Epithelial cell of prostate (primary cell): Measurements from ENCODE around the gene AZIN2.
"Not testable (repeated sequence)": the region's sequence is repeated elsewhere in the genome, so short reads cannot be mapped to it uniquely, and the experiment has no call there.

Source experiments
- DNase-seq: peaks from one replicate; pipeline ENCODE4 v3.0.0-alpha.2; 2011; ENCODE audit warnings: low read depth, low spot score
- H3K27ac ChIP-seq: fragments of 450-650 bp; 2 replicates; pipeline ENCODE4 v1.5.1; 2017; ENCODE audit warnings: mild to moderate bottlenecking

Gene AZIN2

DNA sequence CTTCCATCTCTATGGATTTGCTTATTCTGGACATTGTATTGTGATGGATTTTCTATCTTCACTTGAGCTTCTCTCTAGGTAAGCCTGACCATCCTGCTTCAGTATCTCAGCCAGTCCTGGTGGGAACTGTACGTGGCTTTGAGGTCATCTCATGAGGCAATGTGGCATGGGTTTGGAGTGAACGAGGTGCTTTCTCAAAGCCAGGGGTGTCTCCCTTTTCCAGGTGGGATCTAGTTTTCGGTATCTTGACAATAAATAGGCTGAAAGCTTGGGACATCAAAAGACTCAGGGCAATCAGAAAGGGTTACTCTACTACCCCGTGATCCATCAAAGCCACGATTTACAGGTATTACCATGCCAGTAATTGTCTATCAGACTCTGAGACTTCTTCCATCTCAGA lies 40.8 kb downstream of the AZIN2 start:
- no peak overlapping the region for H3K27ac ChIP-seq
- DNase-seq: no peak

DNA sequence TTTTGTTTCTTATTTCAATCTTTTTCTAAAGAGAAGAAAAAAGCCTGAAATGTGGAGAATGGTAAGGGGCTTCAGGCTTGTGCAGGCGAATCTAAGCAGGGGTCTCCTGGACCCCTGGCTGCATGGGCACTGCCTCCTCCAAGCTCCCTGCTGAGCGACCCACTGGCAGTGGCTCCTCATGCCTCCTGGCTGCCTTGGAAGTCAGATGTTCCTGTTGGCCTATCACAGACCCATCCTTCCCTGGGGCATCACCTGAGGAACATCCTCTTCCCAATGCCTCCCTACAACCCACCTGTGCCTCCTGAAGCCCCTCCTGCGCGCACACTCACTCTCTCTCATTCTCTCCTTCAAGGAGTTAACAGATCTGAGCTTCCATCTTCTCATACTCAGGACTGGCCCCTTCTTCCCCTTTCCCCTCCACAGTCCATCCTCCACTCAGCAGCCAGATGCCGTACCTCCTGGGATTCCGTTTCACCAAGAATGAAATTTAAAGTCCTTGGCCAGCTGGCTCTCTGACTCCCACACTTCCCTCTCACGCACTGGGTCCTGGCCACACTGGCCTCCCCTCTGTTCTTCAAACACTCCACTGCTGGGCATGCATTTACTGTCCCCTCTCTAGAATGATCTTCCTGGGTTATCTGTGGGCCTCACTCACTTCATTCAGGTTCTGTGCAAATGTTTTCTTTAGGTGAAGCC lies 41.7 kb downstream of the AZIN2 start:
- H3K27ac ChIP-seq: peak overlapping the region; percentile 9
- no peak for DNase-seq

DNA sequence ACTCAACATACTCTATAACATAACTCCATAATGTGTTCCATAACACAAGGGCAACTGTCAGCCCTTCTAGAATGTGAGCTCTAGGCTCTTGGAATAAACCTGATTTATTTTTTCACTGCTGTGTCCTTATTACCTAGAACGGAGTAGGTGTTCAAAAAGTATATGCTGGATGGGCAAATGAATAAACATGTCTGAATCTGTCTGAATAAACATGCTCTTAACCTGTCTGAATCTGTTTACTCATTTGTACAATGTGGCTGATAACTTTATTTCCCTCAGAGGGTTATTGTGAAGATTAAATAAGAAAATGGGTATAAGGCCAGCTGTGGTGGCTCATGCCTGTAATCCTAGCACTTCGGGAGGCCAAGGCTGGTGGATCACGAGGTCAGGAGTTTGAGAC lies 42.3 kb downstream of the AZIN2 start:
- no peak for DNase-seq

DNA sequence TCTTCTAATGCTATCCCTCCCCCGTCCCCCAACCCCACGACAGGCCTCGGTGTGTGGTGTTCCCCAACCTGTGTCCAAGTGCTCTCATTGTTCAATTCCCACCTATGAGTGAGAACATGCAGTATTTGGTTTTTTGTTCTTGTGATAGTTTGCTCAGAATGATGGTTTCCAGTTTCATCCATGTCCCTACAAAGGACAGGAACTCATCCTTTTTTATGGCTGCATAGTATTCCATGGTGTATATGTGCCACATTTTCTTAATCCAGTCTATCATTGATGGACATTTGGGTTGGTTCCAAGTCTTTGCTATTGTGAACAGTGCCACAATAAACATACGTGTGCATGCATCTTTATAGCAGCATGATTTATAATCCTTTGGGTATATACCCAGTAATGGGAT lies 43.7 kb downstream of the AZIN2 start:
- H3K27ac ChIP-seq, DNase-seq: not testable (repeated sequence)

More for the DNA sequence above, 42.3 kb downstream of the AZIN2 start:
- peak overlapping the region; percentile 9 for H3K27ac ChIP-seq

DNA sequence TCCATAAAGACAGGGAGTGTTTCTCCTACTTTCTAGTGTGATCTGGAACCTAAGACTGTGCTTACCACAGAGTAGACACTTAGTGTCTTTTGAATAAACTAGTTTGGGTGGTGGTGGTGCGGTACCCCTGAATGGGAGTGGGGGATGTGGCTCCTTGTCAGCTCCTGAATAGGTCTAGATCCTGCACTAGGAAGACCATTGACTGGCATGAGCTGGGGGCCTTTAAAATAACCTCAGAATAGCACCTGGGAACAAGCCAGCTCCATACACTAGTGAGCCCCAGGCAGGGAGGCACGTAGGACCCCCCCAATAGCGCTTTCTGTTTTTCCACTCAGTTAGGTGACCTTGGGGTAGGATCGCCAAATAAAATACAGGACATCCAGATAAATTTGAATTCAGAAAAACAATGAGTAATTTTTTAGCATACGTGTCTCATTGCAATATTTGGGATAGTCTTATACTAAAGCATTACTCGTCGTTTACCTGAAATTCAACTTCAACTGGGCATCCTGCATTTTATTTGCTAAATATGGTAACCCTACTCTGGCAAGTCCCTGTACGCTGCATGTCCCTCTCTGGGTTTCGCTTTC lies 45.6 kb downstream of the AZIN2 start:
- DNase-seq: no peak
- H3K27ac ChIP-seq: peak overlapping the region; percentile 63

DNA sequence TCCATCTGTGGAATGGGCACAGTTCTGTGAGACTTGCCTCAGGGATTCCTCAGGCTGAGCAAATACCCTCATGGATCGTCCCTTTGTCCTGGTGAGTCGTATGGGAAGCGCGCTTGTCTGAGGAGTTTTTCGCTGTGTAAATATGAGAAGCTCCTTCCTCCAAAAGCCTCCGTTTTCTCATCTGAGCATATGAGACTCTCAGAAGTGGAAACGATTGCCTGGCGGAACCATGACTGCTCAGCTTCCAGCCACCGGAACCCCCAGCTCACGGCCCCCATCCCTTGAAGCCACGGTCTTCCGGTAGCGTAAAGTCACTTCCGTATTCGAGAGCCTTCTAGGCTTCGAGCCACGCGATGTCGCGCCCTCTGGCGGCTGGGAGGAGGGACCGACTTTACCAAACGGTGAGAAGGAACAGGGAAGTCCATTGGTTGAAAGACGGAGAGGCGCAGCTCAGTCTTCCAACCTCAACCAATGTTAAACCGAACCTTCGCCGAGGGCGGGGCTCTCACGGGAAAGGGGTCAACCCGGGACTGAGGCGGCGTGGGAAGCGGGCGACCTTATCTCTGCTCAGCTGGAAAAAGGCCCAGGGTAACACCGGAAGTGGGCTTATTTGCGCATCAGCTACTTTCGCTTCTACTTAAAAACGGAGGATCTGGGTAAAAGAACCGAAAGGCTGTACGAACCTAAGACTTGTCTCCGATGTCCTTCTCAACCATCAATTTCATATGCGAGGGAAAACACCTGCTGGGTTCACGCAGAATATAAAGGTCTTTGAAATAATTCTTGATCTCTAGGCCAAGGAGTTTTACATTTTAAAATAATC lies 46.3 kb downstream of the AZIN2 start:
- H3K27ac ChIP-seq: peak overlapping the region; percentile 63
- peak; percentile 91 for DNase-seq

DNA sequence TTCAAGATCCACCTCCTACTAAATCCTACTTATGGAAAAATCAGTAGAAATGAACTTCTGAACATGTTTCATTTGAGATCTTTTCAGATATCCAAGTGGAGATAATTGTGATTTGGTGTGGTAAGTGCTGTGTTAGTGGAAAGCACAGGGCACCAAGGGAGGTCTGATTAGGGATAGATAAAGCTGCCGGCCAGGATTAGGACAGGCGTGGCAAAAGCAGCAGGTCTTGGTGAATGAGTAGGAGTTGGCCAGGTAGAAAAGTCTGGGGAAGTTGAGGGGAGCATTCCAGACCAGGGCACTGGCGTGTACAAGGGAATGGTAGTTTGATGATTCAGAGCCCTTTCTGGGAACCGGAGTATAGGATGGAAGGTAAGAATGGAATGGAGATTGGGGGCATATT lies 47.8 kb downstream of the AZIN2 start:
- peak overlapping the region; percentile 63 for H3K27ac ChIP-seq

DNA sequence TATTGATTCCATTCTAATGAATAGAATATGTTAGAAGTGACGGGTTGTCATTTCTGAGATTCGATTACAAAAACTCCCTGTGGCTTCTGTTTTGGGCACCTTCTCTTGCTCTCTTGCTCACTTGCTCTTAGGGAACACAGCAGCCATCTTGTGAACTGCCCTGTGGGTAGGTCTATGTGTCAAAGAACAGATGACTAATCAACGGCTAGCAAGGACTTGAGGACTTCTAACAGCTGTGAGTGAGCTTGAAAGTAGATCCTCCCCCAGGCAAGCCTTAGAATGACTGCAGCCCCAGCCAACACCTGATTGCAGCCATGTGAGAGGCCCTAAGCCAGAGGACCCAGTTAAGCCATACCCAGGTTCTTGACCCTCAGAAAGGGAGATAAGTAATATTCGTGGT lies 49.3 kb downstream of the AZIN2 start:
- no peak overlapping the region for H3K27ac ChIP-seq
- DNase-seq: peak; percentile 79

More for the DNA sequence above, 47.8 kb downstream of the AZIN2 start:
- no peak for DNase-seq

DNA sequence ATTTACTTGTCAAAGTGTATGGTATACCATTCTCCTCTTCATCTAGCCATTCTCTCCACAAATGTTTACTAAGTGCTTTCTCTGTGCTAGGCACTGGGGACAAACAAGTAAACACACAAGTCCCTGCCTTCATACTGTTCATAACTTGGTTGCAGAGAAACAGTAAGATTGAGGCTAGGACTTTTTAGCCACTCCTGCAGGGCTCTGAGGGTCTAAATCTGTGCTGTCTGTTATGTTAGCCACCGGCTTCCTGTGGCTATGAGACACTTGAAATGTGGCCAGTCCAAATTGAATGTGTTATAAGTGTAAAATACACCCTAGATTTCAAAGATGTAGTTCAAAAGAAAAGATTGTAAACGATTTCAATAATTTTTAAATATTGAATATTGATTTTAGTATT lies 50.2 kb downstream of the AZIN2 start:
- H3K27ac ChIP-seq: no peak overlapping the region
- DNase-seq: no peak

DNA sequence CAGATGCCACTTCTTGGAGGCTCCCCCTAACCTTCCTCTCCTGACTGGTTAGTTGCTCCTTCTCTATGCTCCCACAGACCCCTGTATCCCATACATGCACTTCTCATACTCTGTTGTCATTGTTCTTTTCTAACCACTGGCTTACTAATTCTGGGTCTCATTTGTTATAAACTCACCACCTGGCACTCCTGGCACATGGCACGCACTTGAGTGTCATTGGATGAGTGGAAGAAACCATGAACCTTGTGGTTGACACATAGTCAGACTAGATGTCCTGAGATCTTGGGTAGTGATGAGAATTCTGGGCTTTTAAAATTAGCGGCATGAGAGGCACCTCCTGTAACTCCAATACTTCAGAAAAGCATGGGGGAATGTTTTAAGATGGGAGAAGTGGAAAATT lies 51.6 kb downstream of the AZIN2 start:
- H3K27ac ChIP-seq: no peak overlapping the region
- DNase-seq: no peak

DNA sequence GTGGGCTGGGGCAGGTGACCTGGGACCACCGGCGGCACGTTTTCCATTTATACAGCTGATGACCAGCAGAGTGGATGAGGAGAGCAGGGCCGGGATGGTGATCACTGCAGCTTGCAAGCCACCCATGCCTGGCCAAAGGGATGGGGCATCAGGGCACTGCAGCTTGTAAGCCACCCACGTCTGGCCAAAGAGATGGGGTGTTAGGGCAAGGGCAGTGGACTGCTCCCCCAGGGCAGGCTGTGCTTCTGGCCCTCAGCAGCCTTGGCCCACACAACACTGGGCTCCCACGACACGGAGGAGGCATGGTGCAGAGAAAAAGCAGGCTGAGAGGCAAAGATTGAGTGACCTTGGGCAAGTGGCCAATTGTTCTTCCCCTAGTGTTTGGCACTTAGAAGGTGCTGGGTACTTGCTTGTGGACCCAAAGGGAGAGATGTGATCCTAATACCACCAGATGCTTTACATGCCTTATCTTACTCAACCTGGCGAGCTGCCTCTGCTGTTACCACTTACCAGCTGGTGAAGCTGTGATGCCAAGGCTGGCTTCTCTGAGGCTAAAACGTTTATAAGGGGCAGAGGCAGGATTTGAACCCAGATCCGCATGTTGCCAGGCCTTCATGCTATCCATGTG lies 52.6 kb downstream of the AZIN2 start:
- no peak for DNase-seq
- H3K27ac ChIP-seq: no peak overlapping the region

DNA sequence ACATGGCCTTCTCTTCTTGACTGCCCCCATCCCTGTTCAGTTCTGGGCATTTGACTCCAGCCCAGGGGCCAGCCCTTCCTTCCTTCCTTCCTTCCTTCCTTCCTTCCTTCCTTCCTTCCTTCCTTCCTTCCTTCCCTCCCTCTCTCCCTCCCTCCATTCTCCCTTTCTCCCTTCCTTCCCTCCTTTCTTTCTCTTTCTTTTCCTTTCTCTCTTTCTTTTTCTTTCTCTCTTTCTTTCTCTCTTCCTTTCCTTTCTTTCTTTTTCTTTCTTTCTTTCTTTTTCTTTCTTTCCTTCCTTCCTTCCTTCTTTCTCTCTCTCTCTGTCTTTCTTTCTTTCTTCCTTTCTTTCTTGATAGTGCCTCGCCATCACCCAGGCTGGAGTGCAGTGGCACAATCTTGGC lies 55.1 kb downstream of the AZIN2 start:
- not testable (repeated sequence) for DNase-seq, H3K27ac ChIP-seq

DNA sequence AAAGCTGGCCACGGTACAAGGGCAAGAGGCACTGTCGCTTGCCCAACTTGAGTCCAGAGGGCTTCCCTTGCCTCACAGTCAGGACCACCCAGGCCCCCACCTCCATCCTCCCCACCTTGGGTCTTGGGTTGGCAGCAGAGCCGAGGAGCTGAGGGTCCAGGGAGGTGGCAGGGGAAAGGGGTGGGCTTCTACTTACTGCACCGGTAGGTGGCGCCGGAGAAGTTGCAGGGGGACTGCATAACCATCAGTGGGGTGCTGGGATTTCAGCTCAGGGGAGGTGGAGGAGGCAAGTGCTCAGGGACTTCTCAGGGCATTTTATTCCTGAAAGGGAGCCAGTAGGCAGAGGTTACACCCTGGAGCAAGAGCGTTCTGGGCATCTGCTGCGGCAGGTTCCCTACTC lies 56.8 kb downstream of the AZIN2 start:
- DNase-seq: no peak
- no peak overlapping the region for H3K27ac ChIP-seq

DNA sequence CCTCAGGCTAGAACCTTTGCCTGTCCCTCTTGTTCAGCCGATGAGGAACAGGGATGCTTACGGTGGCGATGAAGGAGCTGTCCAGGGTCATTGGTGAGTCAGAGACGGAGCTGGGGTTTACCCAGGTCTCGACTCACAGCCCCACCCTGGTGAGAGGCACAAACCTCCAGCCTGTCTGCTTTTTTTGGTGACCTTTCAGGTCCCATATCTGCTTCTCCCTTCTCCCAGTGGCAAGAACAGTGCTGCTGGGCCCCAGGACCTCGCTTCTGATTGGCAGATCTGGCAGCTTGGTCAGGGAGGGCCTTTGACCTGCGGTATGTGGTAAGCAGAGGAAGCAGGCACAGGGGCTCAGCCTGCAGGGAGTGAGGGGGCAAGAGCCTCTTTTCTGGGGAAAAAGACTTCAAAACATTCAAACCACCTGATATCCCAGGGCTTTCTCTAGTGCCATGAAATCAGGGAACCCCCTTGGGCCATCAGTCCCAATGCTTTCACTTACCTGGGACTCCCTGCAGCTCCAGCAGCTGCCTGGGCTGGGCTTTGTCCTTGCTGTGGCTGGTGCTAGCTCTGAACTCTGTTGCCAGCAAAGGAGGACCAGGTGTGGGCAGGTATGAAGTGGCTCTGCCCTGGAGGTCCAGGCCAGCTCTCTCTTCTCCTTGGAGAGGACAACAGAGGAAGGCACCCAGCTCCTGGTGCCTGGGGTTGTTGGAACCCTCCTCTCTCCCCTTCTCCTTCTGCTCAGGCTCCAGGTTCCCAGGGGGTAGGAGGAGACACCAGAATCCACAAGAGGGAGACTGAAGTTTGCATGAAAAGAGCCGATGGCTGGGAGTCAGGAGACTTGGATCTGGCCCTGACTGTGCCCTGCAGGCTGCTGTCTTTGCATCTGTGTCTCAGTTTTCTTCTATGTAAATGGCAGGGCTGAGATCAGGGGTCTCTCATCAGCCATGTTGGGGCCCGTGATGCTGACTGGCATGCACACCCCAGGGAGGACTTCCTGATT lies 59.5 kb downstream of the AZIN2 start:
- no peak for DNase-seq
- no peak overlapping the region for H3K27ac ChIP-seq

DNA sequence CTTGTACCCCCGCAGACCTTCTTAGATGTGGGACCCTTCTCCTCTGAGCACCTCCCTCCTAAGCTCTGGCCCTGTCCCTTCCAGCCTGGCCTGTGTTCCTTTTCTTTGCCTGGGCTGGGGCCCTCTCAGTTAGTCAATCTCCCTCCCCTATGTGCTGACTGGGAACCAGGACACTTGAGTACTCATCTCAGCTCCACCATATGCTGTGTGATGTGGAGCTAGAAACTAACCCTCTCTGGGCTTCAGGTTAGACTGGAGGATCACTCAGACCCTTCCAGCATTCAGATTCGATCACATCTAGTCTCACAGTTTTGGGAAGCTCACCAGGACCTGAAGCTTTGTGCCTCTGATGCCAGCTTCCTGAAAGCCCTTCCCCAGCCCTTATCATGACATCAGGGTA lies 60.3 kb downstream of the AZIN2 start:
- H3K27ac ChIP-seq: no peak overlapping the region
- DNase-seq: no peak

DNA sequence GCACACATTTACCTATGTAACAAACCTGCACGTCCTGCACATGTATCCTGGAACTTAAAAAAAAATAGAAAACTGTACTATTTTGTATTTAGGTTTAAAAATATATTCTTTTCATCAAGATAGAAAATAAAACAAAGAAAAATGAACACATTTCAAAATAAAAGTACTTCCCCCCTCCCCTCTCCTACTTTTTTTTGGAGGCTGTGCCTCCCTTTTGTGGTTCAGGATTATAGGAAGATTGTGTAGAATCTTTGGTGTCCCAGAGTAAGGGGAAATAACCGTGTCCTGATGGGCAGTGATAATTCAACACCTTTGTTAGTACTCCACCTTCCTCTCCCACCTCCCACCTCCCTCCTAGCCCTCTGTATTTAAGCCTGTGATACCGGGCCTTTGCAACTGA lies 60.8 kb downstream of the AZIN2 start:
- no peak for DNase-seq
- no peak overlapping the region for H3K27ac ChIP-seq

DNA sequence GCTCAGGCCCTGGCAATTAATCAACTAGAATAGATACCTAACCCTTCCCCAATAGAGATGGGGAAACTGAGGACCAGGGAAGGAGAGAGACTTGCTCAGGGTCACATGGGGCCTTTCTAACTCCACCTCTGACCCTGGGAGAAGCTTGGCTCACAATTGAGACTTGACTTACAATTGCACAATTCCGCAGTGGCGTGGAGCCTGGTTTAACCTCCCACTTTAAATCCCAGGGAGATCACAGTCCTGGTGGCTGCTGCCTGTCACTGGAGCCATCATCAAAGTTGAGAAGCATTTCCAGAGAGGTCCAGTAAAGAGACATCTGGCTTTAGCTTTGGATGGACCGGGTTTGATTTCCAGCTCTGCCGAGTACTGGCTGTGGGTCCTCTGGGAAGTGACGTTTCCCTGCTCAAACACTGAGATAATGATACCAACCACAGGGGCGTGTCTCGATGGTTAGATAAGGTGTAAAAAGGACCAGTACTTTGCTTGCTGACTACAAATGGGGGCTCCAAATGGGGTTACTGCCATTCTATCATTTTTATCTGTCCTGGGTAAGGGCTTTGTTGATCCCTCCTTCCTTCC lies 61.6 kb downstream of the AZIN2 start:
- DNase-seq: no peak
- no peak overlapping the region for H3K27ac ChIP-seq

DNA sequence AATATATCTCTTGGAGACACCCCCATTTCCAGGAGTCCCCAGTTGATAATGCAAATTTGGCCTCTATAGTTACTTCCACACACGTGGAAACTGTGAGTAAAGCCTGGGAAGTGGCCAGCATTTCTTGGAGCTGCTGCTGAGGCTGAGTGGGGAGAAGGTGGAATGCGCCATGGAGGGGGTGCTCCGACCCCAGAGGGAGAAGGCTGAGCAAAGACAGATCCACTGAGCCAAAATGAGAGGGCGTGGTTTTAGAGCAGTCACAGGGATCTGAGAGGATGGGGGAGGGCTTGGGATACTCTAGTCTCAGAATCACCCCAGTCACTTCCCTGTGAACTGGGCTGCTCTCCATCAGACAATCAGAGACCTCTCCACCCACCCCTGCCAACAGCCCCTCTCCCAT lies 62.2 kb downstream of the AZIN2 start:
- no peak for DNase-seq
- H3K27ac ChIP-seq: no peak overlapping the region

DNA sequence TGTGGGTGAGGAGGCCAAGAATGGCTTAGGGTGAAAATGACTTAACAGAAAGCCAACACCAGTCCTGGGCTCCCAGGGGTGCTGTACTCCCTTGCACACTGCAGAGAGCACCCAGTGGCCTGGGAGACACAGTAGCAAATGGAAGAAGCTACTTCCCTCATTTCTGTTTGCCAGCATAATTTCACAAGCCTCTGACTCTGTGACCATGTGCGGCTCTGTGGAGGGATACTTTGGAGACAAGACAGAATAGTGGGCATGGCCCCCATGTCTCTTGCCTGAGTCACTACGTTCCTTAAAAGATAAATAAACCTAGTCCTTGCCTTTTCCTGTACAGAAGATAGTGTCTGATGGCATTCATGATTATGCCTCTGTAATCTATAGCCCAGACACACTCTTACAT lies 62.7 kb downstream of the AZIN2 start:
- DNase-seq: no peak
- H3K27ac ChIP-seq: no peak overlapping the region
